ENCODE results near the gene ABAT. TPM values are rescaled to one million over a fixed set of nuclear protein-coding genes. Genes with fewer than 3 reads are reported as not detected.

The ABAT gene
- total RNA-seq, 2 donors from 2014 or later: 27.0 to 40.2 TPM

DNA sequence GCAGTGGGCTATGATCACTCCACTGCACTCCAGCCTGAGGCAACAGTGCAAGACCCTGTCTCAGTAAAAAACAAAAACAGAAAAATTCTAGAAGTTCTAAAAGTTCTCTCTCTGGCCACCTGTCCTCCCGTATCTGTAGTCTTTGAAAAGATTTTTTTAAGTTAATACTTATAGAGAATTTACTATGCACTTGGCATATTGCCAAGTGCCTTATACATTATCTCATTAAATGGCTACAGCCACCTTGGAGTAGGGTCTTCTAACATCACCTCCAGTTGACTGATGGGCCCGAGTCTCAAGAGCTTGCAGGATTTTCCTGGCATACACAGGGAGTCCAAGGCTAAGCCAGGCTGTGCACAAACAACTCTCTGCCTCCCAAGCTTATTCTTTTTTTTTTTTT lies 78.3 kb downstream of the ABAT start:
- H3K27me3 ChIP-seq: no peaks in the 10 kb centered on the region
- no peak overlapping the region for H3K4me3 ChIP-seq
- WGBS, 2 donors: 21 to 27% methylated on average over 2 of the region's 2 CpGs
- TF ChIP-seq POLR2A (IDR thresholded peaks at IDR 0.05): no peak
- TF ChIP-seq, protein P1, sequence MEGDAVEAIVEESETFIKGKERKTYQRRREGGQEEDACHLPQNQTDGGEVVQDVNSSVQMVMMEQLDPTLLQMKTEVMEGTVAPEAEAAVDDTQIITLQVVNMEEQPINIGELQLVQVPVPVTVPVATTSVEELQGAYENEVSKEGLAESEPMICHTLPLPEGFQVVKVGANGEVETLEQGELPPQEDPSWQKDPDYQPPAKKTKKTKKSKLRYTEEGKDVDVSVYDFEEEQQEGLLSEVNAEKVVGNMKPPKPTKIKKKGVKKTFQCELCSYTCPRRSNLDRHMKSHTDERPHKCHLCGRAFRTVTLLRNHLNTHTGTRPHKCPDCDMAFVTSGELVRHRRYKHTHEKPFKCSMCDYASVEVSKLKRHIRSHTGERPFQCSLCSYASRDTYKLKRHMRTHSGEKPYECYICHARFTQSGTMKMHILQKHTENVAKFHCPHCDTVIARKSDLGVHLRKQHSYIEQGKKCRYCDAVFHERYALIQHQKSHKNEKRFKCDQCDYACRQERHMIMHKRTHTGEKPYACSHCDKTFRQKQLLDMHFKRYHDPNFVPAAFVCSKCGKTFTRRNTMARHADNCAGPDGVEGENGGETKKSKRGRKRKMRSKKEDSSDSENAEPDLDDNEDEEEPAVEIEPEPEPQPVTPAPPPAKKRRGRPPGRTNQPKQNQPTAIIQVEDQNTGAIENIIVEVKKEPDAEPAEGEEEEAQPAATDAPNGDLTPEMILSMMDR (IDR thresholded peaks at IDR 0.05): no peak
- intact Hi-C loops (cut with DNase I): no loop called here
- ATAC-seq (no peak), DNase-seq (no peak)
- H3K9me3 ChIP-seq: no peaks in the 10 kb centered on the region
- H3K4me1 ChIP-seq: peaks cover 33% of the 10 kb centered on the region
- peak overlapping the region; percentile 37 to 75 (median 54) for H3K27ac ChIP-seq
- H3K36me3 ChIP-seq (replicated peaks in 1 of 2; ENCODE audit: insufficient read depth in 1 of 2, low read depth in 2 of 2): no peaks in the 10 kb centered on the region

DNA sequence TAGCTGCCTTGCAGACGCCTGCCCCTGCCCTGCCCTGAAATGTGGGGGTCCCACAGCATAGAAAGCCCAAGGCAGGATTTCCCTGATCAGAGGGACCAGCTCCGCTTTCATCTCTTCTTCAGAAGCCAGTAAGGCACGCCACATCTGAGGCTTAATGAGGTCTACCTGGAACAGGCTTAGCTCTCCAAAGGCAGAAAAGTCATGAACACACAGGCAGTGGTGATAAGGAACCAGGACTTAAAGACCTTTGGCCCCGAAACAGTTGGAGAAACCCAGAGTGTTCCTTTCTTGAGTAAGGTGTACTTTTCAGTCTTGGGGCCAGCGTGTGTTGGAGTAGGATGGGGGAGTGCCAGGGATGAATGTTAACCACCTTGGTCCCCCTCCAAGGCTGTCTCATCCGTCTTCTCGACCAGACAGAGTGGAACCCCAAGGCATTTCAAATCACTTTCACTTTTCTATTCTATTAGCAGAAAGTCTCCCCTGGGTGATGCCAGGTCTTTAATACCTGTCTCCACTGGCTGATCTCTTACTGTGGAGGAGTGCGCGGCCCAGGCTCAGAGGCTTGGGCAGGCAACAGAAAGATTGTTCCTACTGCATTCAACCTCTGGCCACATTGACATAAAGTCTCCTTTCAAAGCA lies 79.1 kb downstream of the ABAT start:
- TF ChIP-seq, protein P1 (IDR thresholded peaks at IDR 0.05): no peak
- TF ChIP-seq POLR2A (IDR thresholded peaks at IDR 0.05): no peak
- Histone ChIP-seq H3K27ac (peak overlapping the region in 3 of 4 donors; percentile 15 to 67 (median 59)), H3K4me3 (no peak overlapping the region), H3K36me3 (replicated peaks in 1 of 2; ENCODE audit: insufficient read depth in 1 of 2, low read depth in 2 of 2) (no peaks in the 10 kb centered on the region), H3K27me3 (no peaks in the 10 kb centered on the region), H3K4me1 (peaks cover 33% of the 10 kb centered on the region), H3K9me3 (no peaks in the 10 kb centered on the region)
- intact Hi-C loops (cut with DNase I): no loop called here
- peak; percentile 50 for ATAC-seq
- DNase-seq: peak; percentile 32 to 63 (median 58)
- WGBS, 2 donors: 38 to 44% methylated on average over 9 of the region's 9 CpGs

DNA sequence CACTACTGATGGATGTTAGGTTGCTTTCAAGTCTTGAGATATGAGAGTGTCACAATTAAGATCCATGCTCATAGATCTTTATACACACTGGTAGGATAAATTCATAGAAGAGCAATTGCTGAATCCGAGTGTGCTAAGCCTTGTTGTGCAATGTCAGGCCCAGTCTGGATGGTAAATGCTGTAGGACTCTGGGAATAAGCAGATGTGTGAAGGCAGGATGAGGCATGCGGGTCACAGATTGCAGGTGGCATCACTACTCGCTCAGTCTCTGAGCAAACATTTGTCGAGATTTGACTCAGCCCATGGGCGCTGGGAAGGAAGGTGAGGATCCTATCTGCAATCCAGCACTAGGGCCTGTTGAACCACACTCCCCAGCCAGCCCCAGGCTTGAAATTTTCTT lies 82.3 kb downstream of the ABAT start:
- intact Hi-C loops (cut with DNase I): no loop called here
- H3K36me3 ChIP-seq (replicated peaks in 1 of 2; ENCODE audit: insufficient read depth in 1 of 2, low read depth in 2 of 2): no peaks in the 10 kb centered on the region
- 89 to 92% methylated on average over 5 of the region's 5 CpGs for WGBS, 2 donors
- no peaks in the 10 kb centered on the region for H3K9me3 ChIP-seq
- no peak overlapping the region for H3K27ac ChIP-seq
- DNase-seq: no peak
- TF ChIP-seq, protein P1 (IDR thresholded peaks at IDR 0.05): no peak
- TF ChIP-seq POLR2A (IDR thresholded peaks at IDR 0.05): no peak
- no peak for ATAC-seq
- no peaks in the 10 kb centered on the region for H3K27me3 ChIP-seq
- H3K4me3 ChIP-seq: no peak overlapping the region
- H3K4me1 ChIP-seq: peaks cover 26% of the 10 kb centered on the region

DNA sequence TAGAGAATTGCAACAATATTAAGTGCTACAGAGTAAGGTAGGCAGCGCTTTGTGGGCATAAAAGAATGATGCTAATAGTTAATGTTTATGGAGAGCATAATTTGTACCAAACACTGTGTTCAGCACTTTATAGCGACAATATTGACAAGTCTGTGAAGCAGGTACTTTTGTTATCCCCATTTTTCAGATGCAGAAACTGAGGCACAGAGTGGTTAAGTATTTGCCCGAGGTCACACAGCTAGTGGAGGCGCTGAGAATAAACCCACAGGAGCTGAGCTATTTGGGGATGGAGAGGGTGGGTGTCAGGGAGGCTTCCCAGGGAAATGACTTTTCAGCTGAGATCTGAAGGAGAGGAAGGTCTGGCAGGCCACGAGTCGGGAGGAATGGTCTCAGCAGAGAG lies 83.6 kb downstream of the ABAT start:
- no peaks in the 10 kb centered on the region for H3K9me3 ChIP-seq
- no peaks in the 10 kb centered on the region for H3K36me3 ChIP-seq (replicated peaks in 1 of 2; ENCODE audit: insufficient read depth in 1 of 2, low read depth in 2 of 2)
- DNase-seq (no peak), ATAC-seq (no peak)
- no peak for TF ChIP-seq POLR2A (IDR thresholded peaks at IDR 0.05)
- TF ChIP-seq, protein P1 (IDR thresholded peaks at IDR 0.05): no peak
- intact Hi-C loops (cut with DNase I): no loop called here
- 87 to 93% methylated on average over 6 of the region's 6 CpGs for WGBS, 2 donors
- H3K27me3 ChIP-seq: no peaks in the 10 kb centered on the region
- no peak overlapping the region for H3K4me3 ChIP-seq
- no peak overlapping the region for H3K27ac ChIP-seq
- peaks cover 13% of the 10 kb centered on the region for H3K4me1 ChIP-seq

DNA sequence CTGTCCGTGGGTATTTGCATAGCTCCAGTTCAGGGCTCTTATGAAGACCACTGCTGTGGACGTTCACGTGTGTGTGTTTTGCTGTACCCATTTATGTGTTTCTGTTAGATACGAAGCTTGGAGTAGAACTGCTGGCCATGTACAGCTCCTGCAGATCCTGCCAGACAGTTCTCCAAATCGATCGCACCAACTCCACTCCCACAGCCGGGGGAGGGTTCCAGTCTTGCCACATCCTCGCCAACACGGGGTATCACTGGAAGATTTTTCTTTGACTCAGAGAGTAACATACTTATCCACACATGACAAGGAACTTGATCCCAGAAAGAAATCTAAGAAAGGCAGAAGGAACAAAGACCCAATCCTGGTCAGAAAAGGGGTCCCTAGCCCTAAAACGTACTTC lies 85.6 kb downstream of the ABAT start:
- TF ChIP-seq, protein P1 (IDR thresholded peaks at IDR 0.05): no peak
- no peak for TF ChIP-seq POLR2A (IDR thresholded peaks at IDR 0.05)
- no peaks in the 10 kb centered on the region for H3K36me3 ChIP-seq (replicated peaks in 1 of 2; ENCODE audit: insufficient read depth in 1 of 2, low read depth in 2 of 2)
- WGBS, 2 donors: 84 to 86% methylated on average over 10 of the region's 10 CpGs

More for the DNA sequence above, 85.6 kb downstream of the ABAT start:
- Histone ChIP-seq H3K4me3 (no peak overlapping the region), H3K4me1 (no peaks in the 10 kb centered on the region), H3K27me3 (no peaks in the 10 kb centered on the region), H3K27ac (no peak overlapping the region), H3K9me3 (no peaks in the 10 kb centered on the region)
- no peak for ATAC-seq
- intact Hi-C loops (cut with DNase I): no loop called here
- DNase-seq: no peak
